Dendritic cell treated with granulocyte-macrophage colony-stimulating factor and Interleukin-4, amounts not matched to agents 40 ng/mL and 50 ng/mL, for 4 days (primary cell): ENCODE results near the gene FAM89A.
A peak's percentile ranks its signal among the peaks of the same experiment; 100 is the strongest.
"Not testable (repeated sequence)": the region's sequence is repeated elsewhere in the genome, so short reads cannot be mapped to it uniquely, and the experiment has no call there.

Experiments
- H3K27ac Mint-ChIP-seq: one replicate; pipeline ENCODE4 v1.8.0; 2022; ENCODE audit warnings: mild to moderate bottlenecking, mixed read lengths
- H3K27me3 Mint-ChIP-seq: one replicate; pipeline ENCODE4 v1.8.0; 2022; ENCODE audit warnings: mild to moderate bottlenecking, mixed read lengths
- H3K36me3 Mint-ChIP-seq: one replicate; pipeline ENCODE4 v1.8.0; 2022; ENCODE audit warnings: low read depth, mixed read lengths
- H3K4me1 Mint-ChIP-seq: one replicate; pipeline ENCODE4 v1.8.0; 2022; ENCODE audit warnings: low read depth, mixed read lengths
- H3K4me3 Mint-ChIP-seq: one replicate; pipeline ENCODE4 v1.8.0; 2022; ENCODE audit warnings: mild to moderate bottlenecking, moderate library complexity, mixed read lengths
- H3K9me3 Mint-ChIP-seq: one replicate; pipeline ENCODE4 v1.8.0; 2022; ENCODE audit warnings: mixed read lengths
- intact Hi-C: fragments of 100-400 bp; cut with micrococcal nuclease; formaldehyde crosslinking; loops from one replicate; pipeline ENCODE4 v1.15.0; 2022

The FAM89A gene

DNA sequence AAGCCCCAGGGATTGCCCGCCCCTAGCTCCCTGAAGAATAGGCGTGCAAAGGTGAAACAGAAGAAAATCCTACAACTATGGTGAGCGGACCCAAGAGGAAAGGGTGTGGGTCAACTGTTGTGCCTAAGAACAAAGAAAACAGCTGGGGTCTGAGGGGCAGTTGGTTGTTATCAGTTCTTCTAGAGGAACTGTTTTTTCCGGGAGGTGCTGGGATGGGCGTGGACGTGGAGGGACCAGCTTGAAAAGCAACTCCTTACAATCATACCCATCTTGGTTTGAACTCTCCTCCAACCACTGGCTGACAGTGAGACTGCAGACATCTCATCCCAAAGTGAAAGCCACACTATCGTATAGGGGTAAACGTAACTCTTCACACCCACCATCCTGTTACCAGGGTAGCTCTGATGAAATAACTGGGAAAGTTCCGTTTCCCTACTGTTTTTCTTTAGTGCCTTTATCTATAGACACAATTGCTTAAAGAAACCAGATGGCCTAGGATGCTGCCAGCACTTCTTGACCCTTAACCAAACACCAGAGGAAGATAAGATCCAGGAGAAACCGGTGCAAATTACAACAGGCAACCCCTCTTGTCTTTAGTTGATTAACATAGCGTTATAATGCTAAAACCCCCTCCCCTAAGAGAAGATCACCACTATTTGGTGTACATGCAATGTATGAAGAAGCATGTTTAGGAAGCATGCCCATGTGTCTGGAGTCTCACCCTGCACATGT lies 25.6 kb upstream of the FAM89A start:
- Mint-ChIP-seq H3K4me3 (no peak overlapping the region), H3K27ac (no peak overlapping the region), H3K4me1 (no peaks in the 10 kb centered on the region), H3K36me3 (no peaks in the 10 kb centered on the region), H3K9me3 (no peaks in the 10 kb centered on the region), H3K27me3 (peaks cover 7% of the 10 kb centered on the region)
- intact Hi-C loops: no loop called here

DNA sequence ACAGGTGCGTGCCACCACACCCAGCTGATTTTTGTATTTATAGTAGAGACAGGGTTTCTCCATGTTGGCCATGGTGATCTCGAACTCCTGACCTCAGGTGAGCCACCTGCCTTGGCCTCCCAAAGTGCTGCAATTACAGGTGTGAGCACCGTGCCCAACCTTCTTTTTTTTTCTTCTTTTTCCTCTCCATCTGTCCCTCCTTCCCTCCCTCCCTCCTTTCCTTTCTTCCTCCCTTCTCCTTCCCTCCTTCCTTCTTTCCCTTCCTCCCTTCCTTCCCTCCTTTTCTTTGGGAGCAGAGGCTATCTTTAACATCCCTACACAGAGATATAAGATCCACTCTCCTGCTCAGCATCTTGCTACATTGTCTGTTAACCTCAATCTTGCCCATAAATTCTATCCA lies 24.4 kb upstream of the FAM89A start:
- H3K9me3 Mint-ChIP-seq: no peaks in the 10 kb centered on the region
- intact Hi-C loops: no loop called here
- H3K36me3 Mint-ChIP-seq: no peaks in the 10 kb centered on the region
- H3K4me1 Mint-ChIP-seq: no peaks in the 10 kb centered on the region
- no peak overlapping the region for H3K4me3 Mint-ChIP-seq
- no peak overlapping the region for H3K27ac Mint-ChIP-seq
- H3K27me3 Mint-ChIP-seq: peaks cover 7% of the 10 kb centered on the region

DNA sequence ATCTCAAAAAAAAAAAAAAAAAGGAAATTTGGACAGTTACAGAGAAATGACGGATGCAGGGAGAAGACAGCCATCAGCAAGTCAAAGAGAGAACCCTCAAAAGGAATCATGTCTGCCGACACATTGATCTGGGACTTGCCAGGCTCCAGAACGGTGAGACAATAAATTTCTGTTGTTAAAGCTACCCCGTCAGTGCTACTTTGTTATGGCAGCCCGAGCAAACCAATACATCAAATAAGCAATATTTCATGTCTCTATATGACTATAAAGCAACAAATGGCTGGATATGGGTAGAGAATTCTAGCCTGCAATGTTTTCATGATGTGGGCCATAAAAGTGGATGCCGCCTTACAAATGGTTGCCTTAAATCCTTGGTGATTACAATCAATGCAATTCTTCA lies 23.3 kb upstream of the FAM89A start:
- intact Hi-C loops: no loop called here

DNA sequence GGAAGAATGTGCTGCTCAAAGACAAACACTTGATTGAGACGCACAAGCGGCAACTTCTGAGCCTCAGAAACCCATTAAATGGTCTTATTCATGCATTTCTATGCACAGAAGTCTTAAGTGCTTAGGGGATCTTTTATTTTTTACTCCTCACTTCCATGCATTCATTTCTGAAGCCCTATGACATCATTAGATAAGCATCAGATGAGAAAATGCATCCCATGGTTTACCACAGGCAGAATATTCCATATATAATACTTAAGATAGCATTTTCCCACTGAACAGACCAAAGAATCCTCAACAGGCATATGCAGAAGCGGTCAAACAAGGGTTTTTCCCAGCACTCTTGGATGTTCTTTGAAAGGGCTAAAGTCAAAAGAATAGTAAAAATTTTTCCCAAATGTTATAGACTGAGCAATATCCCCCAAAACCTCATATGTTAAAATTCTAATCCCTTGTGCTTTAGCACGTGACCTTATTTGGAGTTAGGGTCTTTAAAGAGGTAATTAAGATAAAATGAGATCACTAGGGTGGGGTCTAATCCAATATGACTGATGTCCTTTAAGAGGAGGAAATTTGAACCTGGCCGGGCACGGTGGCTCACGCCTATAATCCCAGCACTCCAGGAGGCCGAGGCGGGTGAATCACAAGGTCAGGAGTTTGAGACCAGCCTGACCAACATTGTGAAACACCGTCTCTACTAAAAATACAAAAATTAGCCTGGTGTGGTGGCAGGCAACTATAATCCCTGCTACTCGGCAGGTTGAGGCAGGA lies 22.6 kb upstream of the FAM89A start:
- Mint-ChIP-seq H3K4me3 (no peak overlapping the region), H3K27me3 (peaks cover 7% of the 10 kb centered on the region), H3K36me3 (no peaks in the 10 kb centered on the region), H3K27ac (no peak overlapping the region), H3K4me1 (no peaks in the 10 kb centered on the region), H3K9me3 (no peaks in the 10 kb centered on the region)
- intact Hi-C loops: no loop called here

More for the DNA sequence above, 23.3 kb upstream of the FAM89A start:
- no peaks in the 10 kb centered on the region for H3K9me3 Mint-ChIP-seq
- peaks cover 7% of the 10 kb centered on the region for H3K27me3 Mint-ChIP-seq
- H3K27ac Mint-ChIP-seq: no peak overlapping the region
- no peaks in the 10 kb centered on the region for H3K36me3 Mint-ChIP-seq
- no peak overlapping the region for H3K4me3 Mint-ChIP-seq
- H3K4me1 Mint-ChIP-seq: no peaks in the 10 kb centered on the region

DNA sequence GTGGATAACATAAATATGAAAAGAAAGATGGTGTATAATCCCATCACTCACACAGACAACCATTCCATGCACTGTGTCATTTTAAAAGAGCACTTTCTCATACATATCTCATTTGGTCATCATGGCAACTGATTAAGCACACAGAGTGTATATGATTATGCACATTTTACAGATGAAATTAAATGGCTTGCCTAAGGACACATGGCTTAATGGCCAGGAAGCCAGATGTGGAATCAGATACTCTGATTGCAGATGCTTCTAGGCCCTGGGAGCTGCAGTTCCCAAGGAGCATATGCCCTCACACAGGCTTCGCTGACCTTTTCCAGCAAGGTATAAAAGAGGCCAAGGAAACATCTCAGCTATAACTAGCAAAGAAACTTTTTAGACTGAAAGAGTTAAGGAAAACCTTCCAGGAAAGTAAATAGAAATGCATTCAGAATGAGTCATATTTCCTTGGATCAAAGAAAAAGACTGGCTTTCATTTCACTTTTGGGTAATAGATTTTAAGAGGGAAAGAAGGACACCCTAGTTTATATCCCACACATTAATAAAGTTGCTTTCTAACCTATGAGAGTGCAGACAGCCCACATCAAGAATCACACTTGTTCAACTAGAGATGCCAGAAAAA lies 19.6 kb upstream of the FAM89A start:
- no peaks in the 10 kb centered on the region for H3K4me1 Mint-ChIP-seq
- intact Hi-C loops: no loop called here
- peaks cover 3% of the 10 kb centered on the region for H3K27me3 Mint-ChIP-seq
- no peaks in the 10 kb centered on the region for H3K9me3 Mint-ChIP-seq
- no peak overlapping the region for H3K4me3 Mint-ChIP-seq
- no peaks in the 10 kb centered on the region for H3K36me3 Mint-ChIP-seq
- H3K27ac Mint-ChIP-seq: no peak overlapping the region

DNA sequence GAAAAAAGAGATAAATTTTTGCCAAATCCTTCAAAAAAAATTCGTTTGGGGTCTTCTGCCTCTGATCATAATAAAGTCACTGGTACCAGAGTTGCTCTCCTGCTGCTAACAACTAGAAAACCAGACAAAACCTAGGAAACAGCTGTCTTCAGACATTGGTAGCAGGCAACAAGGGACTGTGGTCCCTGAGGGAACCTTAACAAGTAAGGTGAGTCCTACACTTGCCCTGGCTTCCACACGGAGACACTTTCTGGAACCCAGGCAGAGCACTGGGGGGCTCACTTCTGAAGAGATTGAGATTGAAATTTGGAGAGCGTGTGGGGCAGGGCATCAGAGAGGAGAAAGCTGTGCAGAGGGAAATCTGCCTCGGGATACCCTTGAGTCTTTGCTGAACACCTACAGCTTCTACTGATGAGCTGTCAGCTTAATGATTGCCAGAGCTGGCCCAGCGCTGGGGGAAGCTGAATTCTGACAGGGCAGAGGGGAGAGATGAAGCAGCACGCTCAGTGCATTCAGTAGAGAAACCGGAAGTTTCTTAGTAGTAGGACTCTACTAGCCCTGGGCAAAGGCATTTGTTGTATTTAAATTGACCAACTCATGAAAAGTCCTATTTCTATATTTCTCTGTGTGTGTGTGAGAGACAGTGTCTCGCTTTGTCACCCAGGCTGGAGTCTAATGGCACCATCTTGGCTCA lies 18.5 kb upstream of the FAM89A start:
- H3K9me3 Mint-ChIP-seq: no peaks in the 10 kb centered on the region
- H3K4me3 Mint-ChIP-seq: no peak overlapping the region
- H3K27me3 Mint-ChIP-seq: peaks cover 3% of the 10 kb centered on the region
- H3K27ac Mint-ChIP-seq: no peak overlapping the region
- H3K4me1 Mint-ChIP-seq: peaks cover 1% of the 10 kb centered on the region
- no peaks in the 10 kb centered on the region for H3K36me3 Mint-ChIP-seq
- intact Hi-C loops: no loop called here

DNA sequence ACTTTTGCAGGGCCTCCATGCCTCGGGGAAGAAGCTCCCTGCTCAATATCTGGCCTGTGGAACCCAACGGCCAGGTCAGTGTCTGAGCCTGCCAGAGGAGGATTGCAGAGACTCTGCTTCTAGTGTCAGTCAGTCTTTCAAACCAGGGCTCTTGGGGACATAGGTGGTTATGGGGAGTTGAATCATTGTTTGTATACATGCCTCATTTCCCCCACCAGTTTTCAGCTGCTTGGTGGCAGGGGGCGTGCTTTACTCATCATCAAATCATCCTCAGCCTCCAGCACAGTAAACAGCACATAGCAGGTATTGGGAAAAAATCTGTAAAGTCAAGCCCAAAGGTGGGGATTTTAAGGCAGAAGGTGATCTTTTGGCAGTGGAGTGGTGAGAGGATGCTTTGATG lies 17.4 kb upstream of the FAM89A start:
- no peaks in the 10 kb centered on the region for H3K9me3 Mint-ChIP-seq
- no peak overlapping the region for H3K27ac Mint-ChIP-seq
- H3K4me1 Mint-ChIP-seq: peaks cover 13% of the 10 kb centered on the region
- H3K36me3 Mint-ChIP-seq: no peaks in the 10 kb centered on the region
- H3K27me3 Mint-ChIP-seq: peaks cover 3% of the 10 kb centered on the region
- intact Hi-C loops: no loop called here
- no peak overlapping the region for H3K4me3 Mint-ChIP-seq

DNA sequence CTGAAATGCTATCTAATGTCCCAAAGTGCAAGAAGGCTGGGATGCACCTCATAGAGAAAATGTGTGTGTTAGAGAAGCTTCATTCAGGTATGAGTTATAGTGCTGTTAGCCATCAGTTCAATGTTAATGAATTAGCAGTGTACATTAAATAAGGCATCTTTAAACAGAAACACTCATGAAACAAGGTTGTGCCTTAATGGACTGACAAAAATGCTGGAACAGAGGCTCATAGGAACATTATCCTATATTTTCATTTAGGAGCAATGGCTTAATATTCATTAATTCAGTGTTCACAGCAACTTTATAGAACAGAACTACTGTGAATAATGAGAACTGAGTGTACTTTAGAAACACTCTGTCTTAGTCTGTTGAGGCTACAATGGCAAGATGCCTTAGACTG lies 15.2 kb upstream of the FAM89A start:
- intact Hi-C loops: no loop called here
- Mint-ChIP-seq H3K4me3 (no peak overlapping the region), H3K4me1 (peaks cover 13% of the 10 kb centered on the region), H3K9me3 (no peaks in the 10 kb centered on the region), H3K27me3 (no peaks in the 10 kb centered on the region), H3K27ac (no peak overlapping the region), H3K36me3 (no peaks in the 10 kb centered on the region)

DNA sequence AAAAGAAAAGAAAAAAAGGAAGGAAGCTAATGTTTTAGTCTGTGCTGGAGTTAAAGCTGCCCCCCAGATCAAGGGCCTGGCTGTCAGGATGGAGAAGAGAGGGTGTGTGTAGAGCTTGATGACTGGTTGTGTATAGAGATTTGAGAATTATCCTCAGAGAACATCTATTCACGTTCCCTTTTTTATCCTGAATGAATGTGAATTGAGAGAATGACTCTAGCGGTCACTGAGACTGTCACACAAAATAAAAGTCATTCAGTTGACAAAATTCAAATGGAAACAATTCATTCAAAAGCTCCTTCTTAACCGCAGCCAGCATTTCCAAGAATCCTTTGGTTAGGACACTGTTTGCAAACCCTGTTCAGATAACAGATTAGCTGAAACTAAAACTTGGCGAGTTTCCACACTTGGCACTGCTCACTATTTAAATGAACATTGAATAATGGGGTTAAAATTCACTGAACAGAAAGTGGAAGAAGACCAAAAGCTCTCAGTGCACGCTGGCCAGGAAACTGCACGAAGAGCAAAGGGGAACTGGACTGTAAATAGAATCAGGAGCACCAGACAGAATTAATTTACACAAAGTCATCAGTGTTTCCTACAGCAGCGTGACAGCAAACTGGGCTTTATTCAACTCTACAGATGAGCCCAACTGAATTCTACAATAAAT lies 13.6 kb upstream of the FAM89A start:
- Mint-ChIP-seq H3K36me3 (no peaks in the 10 kb centered on the region), H3K27ac (peak overlapping the region; percentile 76), H3K9me3 (no peaks in the 10 kb centered on the region), H3K4me3 (peak overlapping the region; percentile 51), H3K4me1 (peaks cover 18% of the 10 kb centered on the region), H3K27me3 (no peaks in the 10 kb centered on the region)
- intact Hi-C loops: no loop called here

DNA sequence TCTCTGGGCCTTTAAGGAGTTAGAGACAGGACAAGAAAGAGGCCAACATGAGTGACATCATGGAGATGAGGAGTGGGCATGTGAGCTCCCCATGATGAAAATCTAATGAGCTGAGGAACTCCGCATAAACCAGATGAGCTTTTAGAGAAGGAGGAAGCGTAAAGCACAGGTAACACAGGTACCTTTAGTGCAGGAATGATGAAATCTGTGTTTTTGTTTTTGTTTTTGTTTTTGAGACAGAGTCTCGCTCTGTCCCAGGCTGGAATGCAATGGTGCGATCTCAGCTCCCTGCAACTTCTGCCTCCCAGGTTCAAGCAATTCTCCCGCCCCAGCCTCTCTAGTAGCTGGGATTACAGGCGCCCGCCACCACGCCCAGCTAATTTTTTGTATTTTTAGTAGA lies 12.7 kb upstream of the FAM89A start:
- Mint-ChIP-seq H3K27ac (peak overlapping the region; percentile 76), H3K4me3 (peak overlapping the region; percentile 51), H3K36me3 (no peaks in the 10 kb centered on the region), H3K9me3 (no peaks in the 10 kb centered on the region), H3K4me1 (peaks cover 18% of the 10 kb centered on the region), H3K27me3 (peaks cover under 1% of the 10 kb centered on the region)
- intact Hi-C loops: no loop called here

DNA sequence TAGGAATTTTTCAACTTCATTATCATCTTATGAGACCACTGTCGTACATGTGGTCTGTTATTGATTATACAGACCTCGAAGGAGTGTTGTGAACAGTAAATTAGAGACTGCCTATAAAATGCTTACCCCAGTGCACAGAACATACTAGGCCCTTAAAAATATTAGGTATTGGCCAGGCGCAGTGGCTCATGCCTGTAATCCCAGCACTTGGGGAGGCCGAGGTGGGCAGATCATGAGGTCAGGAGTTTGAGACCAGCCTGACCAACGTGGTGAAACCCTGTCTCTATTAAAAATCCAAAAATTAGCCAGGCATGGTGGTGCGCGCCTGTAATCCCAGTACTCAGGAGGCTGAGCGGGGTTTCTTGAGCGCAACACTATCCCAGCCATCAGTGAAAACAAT lies 10.9 kb upstream of the FAM89A start:
- Mint-ChIP-seq H3K4me1 (peaks cover 18% of the 10 kb centered on the region), H3K27me3 (peaks cover 14% of the 10 kb centered on the region)
- H3K4me3 Mint-ChIP-seq, H3K36me3 Mint-ChIP-seq, H3K27ac Mint-ChIP-seq, H3K9me3 Mint-ChIP-seq, intact Hi-C loops: not testable (repeated sequence)

DNA sequence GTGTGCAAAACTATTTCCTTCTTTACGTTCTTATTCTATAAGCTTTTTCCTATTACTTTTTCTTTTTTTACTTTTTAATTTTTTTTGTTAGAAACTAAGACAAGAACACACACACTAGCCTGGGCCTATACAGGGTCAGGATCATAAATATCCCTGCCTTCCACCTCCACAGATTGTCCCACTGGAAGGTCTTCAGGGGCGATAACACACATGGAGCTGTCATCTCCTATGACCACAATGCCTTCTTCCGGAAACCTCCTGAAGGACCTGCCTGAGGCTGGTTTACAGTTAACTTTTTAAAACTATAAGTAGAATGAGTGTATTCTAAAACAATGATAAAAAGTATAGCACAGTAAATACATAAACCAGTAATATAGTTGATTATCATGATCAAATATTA lies 10.3 kb upstream of the FAM89A start:
- peaks cover 18% of the 10 kb centered on the region for H3K4me1 Mint-ChIP-seq
- no peak overlapping the region for H3K4me3 Mint-ChIP-seq
- intact Hi-C loops: no loop called here
- H3K9me3 Mint-ChIP-seq: peaks cover 12% of the 10 kb centered on the region
- H3K36me3 Mint-ChIP-seq: no peaks in the 10 kb centered on the region
- H3K27me3 Mint-ChIP-seq: peaks cover 18% of the 10 kb centered on the region
- H3K27ac Mint-ChIP-seq: no peak overlapping the region

DNA sequence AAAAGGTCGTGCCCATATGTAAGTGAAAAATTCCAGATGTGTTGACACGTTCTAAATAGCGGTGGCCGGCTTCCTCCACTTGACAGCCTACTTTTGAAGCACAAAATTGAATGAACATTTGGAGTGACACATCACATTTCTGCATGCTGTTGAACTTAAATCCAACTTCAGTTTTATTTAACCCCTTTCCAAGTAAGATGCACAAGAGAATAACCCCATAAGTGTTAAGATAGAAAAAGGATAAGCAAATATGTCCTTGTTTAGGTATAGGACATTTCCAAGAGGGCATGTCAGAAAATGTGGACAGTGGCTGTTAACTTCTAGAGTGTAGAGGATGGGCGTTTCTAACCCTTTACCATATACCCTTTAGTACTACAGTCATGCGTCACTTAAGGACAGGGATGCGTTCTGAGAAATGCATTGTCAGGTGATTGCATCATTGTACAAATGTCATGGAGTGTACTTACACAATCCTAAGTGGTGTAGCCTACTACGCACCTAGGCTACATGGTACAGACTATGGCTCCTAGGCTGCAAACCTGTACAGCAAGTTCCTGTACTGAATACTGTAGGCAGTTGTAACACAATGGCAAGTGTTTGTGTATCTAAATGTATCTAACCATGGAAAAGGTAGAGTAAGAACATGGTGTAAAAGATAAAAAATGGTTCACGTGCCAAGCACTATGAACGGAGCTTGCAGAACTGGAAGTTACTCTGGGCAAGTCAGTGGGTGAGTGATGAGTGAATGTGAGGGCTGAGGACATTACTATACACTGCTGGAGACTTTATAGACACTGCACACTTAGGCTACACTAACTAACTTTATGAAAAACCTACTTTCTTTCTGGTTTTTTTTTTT lies 9.3 kb upstream of the FAM89A start:
- Mint-ChIP-seq H3K27me3 (peaks cover 24% of the 10 kb centered on the region), H3K4me1 (peaks cover 18% of the 10 kb centered on the region), H3K9me3 (peaks cover 23% of the 10 kb centered on the region), H3K4me3 (no peak overlapping the region), H3K36me3 (no peaks in the 10 kb centered on the region), H3K27ac (no peak overlapping the region)
- intact Hi-C loops: no loop called here
